ENCODE measurements around the gene PDIA6.

PDIA6 gene

GRCh38 chr2:10764096-10764785 is 48.3 kb downstream of the PDIA6 start:
- DNase-seq (ENCODE audit: low spot score) = no peak

- DNase-seq (ENCODE audit: low spot score) = no peak
Measured at GRCh38 chr2:10763461-10763800, 49.2 kb downstream of the PDIA6 start.

GRCh38 chr2:10762651-10763460 is 49.7 kb downstream of the PDIA6 start:
- no peak for DNase-seq (ENCODE audit: low spot score)

GRCh38 chr2:10761591-10761990 is 51.0 kb downstream of the PDIA6 start:
- DNase-seq (ENCODE audit: low spot score) = no peak

GRCh38 chr2:10760794-10761504 is 51.6 kb downstream of the PDIA6 start:
- DNase-seq (ENCODE audit: low spot score) = no peak

GRCh38 chr2:10759151-10759714 is 53.4 kb downstream of the PDIA6 start:
- no peak for DNase-seq (ENCODE audit: low spot score)

GRCh38 chr2:10757814-10758286 is 54.7 kb downstream of the PDIA6 start:
- DNase-seq (ENCODE audit: low spot score) = no peak

GRCh38 chr2:10755621-10756020 is 57.0 kb downstream of the PDIA6 start:
- no peak for DNase-seq (ENCODE audit: low spot score)

GRCh38 chr2:10753876-10754275 is 58.7 kb downstream of the PDIA6 start:
- DNase-seq (ENCODE audit: low spot score) = no peak

GRCh38 chr2:10753156-10753555 is 59.4 kb downstream of the PDIA6 start:
- no peak for DNase-seq (ENCODE audit: low spot score)

GRCh38 chr2:10752236-10752635 is 60.3 kb downstream of the PDIA6 start:
- no peak for DNase-seq (ENCODE audit: low spot score)

- DNase-seq (ENCODE audit: low spot score) = no peak
Measured at GRCh38 chr2:10750610-10751009, 62.0 kb downstream of the PDIA6 start.

GRCh38 chr2:10742666-10743065 is 69.9 kb downstream of the PDIA6 start:
- no peak for DNase-seq (ENCODE audit: low spot score)

- no peak for DNase-seq (ENCODE audit: low spot score)
Measured at GRCh38 chr2:10741139-10741538, 71.4 kb downstream of the PDIA6 start.

GRCh38 chr2:10740226-10740625 is 72.4 kb downstream of the PDIA6 start:
- no peak for DNase-seq (ENCODE audit: low spot score)

GRCh38 chr2:10738192-10738591 is 74.4 kb downstream of the PDIA6 start:
- DNase-seq (ENCODE audit: low spot score) = no peak

GRCh38 chr2:10733980-10734379 is 78.6 kb downstream of the PDIA6 start:
- DNase-seq (ENCODE audit: low spot score) = no peak

- no peak for DNase-seq (ENCODE audit: low spot score)
Measured at GRCh38 chr2:10733566-10733925, 79.0 kb downstream of the PDIA6 start.
